ENCODE results near the gene TLR5. TPM values are rescaled to one million over a fixed set of nuclear protein-coding genes. Genes with fewer than 3 reads are reported as not detected.
A peak's percentile ranks its signal among the peaks of the same experiment; 100 is the strongest.

TLR5 gene
- total and polyA plus RNA-seq, 2 donors (not counting 1 experiment from before 2014, with no cell fraction given), result 0.17 to 0.19 TPM

- Histone ChIP-seq H3K4me1 (ENCODE audit: control insufficient read depth, extremely low read depth, insufficient read depth, low read length) (no peaks in the 10 kb centered on the region), H3K79me2 (ENCODE audit: control insufficient read depth, insufficient read depth, low read length) (no peaks in the 10 kb centered on the region), H3K27me3 (ENCODE audit: control insufficient read depth, insufficient read depth, low read length) (peaks cover 7% of the 10 kb centered on the region), H3K9me3 (ENCODE audit: control insufficient read depth, insufficient read depth, low read depth, low read length) (no peaks in the 10 kb centered on the region), H3K4me3 (replicated peaks in 1 of 4; ENCODE audit: control extremely low read depth in 1 of 4, insufficient read depth in 1 of 4, low read depth in 3 of 4, low read length in 4 of 4) (no peak overlapping the region), H3K36me3 (ENCODE audit: control insufficient read depth, insufficient read depth, low read length) (no peaks in the 10 kb centered on the region), H4K20me1 (ENCODE audit: control insufficient read depth, extremely low read depth, insufficient read depth, low read length) (no peaks in the 10 kb centered on the region), H3K9ac (ENCODE audit: insufficient read depth, low read length) (no peak overlapping the region), H3K27ac (ENCODE audit: insufficient read depth, low read length) (no peak overlapping the region), H2AFZ (ENCODE audit: low read length) (no peak overlapping the region), H3K4me2 (ENCODE audit: extremely low read depth, insufficient read depth, low read length) (no peak overlapping the region)
- no peak for TF ChIP-seq EZH2 (IDR thresholded peaks at IDR 0.05; ENCODE audit: low read length, missing control alignments)
- TF ChIP-seq CTCF (conservative IDR thresholded peaks at IDR 0.05 in 1 of 2, IDR thresholded peaks at IDR 0.05 in 1 of 2; ENCODE audit: low read depth in 1 of 2, low read length in 2 of 2), result no peak
- no peak for DNase-seq (ENCODE audit: low read depth in 2 of 2)
Measured at GRCh38 chr1:223083831-223084230, 59.2 kb downstream of the TLR5 start.

GRCh38 chr1:223082914-223083313 lies 60.1 kb downstream of the TLR5 start:
- peaks cover 4% of the 10 kb centered on the region for H3K27me3 ChIP-seq (ENCODE audit: control insufficient read depth, insufficient read depth, low read length)
- no peak for TF ChIP-seq CTCF (conservative IDR thresholded peaks at IDR 0.05 in 1 of 2, IDR thresholded peaks at IDR 0.05 in 1 of 2; ENCODE audit: low read depth in 1 of 2, low read length in 2 of 2)
- TF ChIP-seq EZH2 (IDR thresholded peaks at IDR 0.05; ENCODE audit: low read length, missing control alignments), result no peak
- H3K36me3 ChIP-seq (ENCODE audit: control insufficient read depth, insufficient read depth, low read length), result no peaks in the 10 kb centered on the region
- no peak overlapping the region for H3K9ac ChIP-seq (ENCODE audit: insufficient read depth, low read length)
- no peak overlapping the region for H3K27ac ChIP-seq (ENCODE audit: insufficient read depth, low read length)
- no peak overlapping the region for H3K4me3 ChIP-seq (replicated peaks in 1 of 4; ENCODE audit: control extremely low read depth in 1 of 4, insufficient read depth in 1 of 4, low read depth in 3 of 4, low read length in 4 of 4)
- no peak overlapping the region for H3K4me2 ChIP-seq (ENCODE audit: extremely low read depth, insufficient read depth, low read length)
- no peaks in the 10 kb centered on the region for H4K20me1 ChIP-seq (ENCODE audit: control insufficient read depth, extremely low read depth, insufficient read depth, low read length)
- DNase-seq (ENCODE audit: low read depth in 2 of 2), result no peak
- H3K4me1 ChIP-seq (ENCODE audit: control insufficient read depth, extremely low read depth, insufficient read depth, low read length), result no peaks in the 10 kb centered on the region
- no peaks in the 10 kb centered on the region for H3K79me2 ChIP-seq (ENCODE audit: control insufficient read depth, insufficient read depth, low read length)
- no peak overlapping the region for H2AFZ ChIP-seq (ENCODE audit: low read length)
- no peaks in the 10 kb centered on the region for H3K9me3 ChIP-seq (ENCODE audit: control insufficient read depth, insufficient read depth, low read depth, low read length)

- Histone ChIP-seq H4K20me1 (ENCODE audit: control insufficient read depth, extremely low read depth, insufficient read depth, low read length) (no peaks in the 10 kb centered on the region), H3K4me3 (replicated peaks in 1 of 4; ENCODE audit: control extremely low read depth in 1 of 4, insufficient read depth in 1 of 4, low read depth in 3 of 4, low read length in 4 of 4) (peak overlapping the region in 2 of 4 experiments; percentile 54 to 55), H3K4me1 (ENCODE audit: control insufficient read depth, extremely low read depth, insufficient read depth, low read length) (no peaks in the 10 kb centered on the region), H3K9ac (ENCODE audit: insufficient read depth, low read length) (no peak overlapping the region), H3K36me3 (ENCODE audit: control insufficient read depth, insufficient read depth, low read length) (no peaks in the 10 kb centered on the region), H3K27ac (ENCODE audit: insufficient read depth, low read length) (no peak overlapping the region), H3K4me2 (ENCODE audit: extremely low read depth, insufficient read depth, low read length) (peak overlapping the region; percentile 66), H2AFZ (ENCODE audit: low read length) (peak overlapping the region; percentile 10), H3K9me3 (ENCODE audit: control insufficient read depth, insufficient read depth, low read depth, low read length) (no peaks in the 10 kb centered on the region), H3K79me2 (ENCODE audit: control insufficient read depth, insufficient read depth, low read length) (no peaks in the 10 kb centered on the region), H3K27me3 (ENCODE audit: control insufficient read depth, insufficient read depth, low read length) (peaks cover 17% of the 10 kb centered on the region)
- DNase-seq (ENCODE audit: low read depth in 2 of 2), result peak; percentile 78 to 85
- TF ChIP-seq EZH2 (IDR thresholded peaks at IDR 0.05; ENCODE audit: low read length, missing control alignments) (no peak), CTCF (conservative IDR thresholded peaks at IDR 0.05 in 1 of 2, IDR thresholded peaks at IDR 0.05 in 1 of 2; ENCODE audit: low read depth in 1 of 2, low read length in 2 of 2) (peak; percentile 72 to 78)
Measured at GRCh38 chr1:223081181-223081994, 61.7 kb downstream of the TLR5 start.
